ENCODE results near the gene TRAF7.

Gene TRAF7

DNA sequence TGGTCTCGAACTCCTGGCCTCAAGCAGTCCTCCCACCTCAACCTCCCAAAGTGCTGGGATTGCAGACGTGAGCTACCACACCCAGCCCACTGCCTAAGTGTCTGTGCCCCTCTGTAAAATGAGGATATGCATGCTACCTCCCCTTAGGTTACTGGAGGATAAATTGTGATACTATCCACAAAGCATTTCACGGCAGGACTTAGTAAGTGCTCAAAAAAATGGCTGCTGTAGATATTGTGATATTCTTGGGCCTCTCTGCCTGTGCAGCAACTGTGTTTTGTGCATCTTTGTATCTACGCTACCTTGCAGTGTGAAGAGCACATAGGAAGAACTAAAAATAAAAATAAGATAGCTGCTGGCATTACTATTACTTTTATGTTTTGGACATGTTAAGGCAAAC lies 42.7 kb downstream of the TRAF7 start:
- Histone ChIP-seq H3K9me3 (ENCODE audit: insufficient read depth, low read length, severe bottlenecking) (no peaks in the 10 kb centered on the region), H3K36me3 (ENCODE audit: insufficient read depth, low read length) (no peaks in the 10 kb centered on the region), H3K27me3 (ENCODE audit: insufficient read depth, low read length, poor library complexity) (peaks cover 49% of the 10 kb centered on the region), H3K4me2 (ENCODE audit: insufficient read depth, low read length) (no peak overlapping the region), H3K4me3 (ENCODE audit: low read depth in 1 of 2, low read length in 2 of 2) (no peak overlapping the region), H3K79me2 (ENCODE audit: insufficient read depth, low read length) (no peaks in the 10 kb centered on the region), H3K9ac (ENCODE audit: low read depth, low read length) (no peak overlapping the region), H4K20me1 (ENCODE audit: insufficient read depth, low read length) (peaks cover 15% of the 10 kb centered on the region), H3K27ac (ENCODE audit: low read length) (no peak overlapping the region), H2AFZ (ENCODE audit: low read depth, low read length) (no peak overlapping the region), H3K4me1 (ENCODE audit: insufficient read depth, low read length) (peaks cover 12% of the 10 kb centered on the region)
- ATAC-seq (ENCODE audit: insufficient read depth, low read depth): no peak
- no peak for TF ChIP-seq EZH2 (IDR thresholded peaks at IDR 0.05; ENCODE audit: borderline replicate concordance, low read depth, low read length, severe bottlenecking)
- TF ChIP-seq CTCF (IDR thresholded peaks at IDR 0.05; ENCODE audit: borderline replicate concordance, extremely low read depth, low read length, poor library complexity, severe bottlenecking): no peak
- DNase-seq: no peak

DNA sequence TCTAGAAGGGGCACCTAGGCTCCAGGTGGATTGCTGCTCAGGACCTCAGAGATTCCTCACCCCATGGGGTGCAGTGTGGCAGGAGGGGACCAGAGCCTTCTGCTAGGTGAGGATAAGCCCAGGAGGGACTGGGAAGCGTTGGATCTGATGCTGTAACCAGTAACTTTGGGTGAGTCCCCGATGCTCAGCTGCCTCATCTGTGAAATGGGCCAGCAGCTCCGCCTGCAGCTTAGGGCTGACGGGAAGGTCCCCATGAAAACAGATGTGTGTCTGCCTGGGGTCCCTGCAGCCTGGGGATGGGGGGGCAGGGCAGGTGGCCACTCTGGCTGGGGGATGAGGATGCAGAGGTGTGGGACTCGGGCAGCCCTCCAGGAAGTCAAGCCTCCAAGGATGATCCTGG lies 43.5 kb downstream of the TRAF7 start:
- H3K4me1 ChIP-seq (ENCODE audit: insufficient read depth, low read length): peaks cover 12% of the 10 kb centered on the region
- H2AFZ ChIP-seq (ENCODE audit: low read depth, low read length): no peak overlapping the region
- no peak for TF ChIP-seq EZH2 (IDR thresholded peaks at IDR 0.05; ENCODE audit: borderline replicate concordance, low read depth, low read length, severe bottlenecking)
- no peak for TF ChIP-seq CTCF (IDR thresholded peaks at IDR 0.05; ENCODE audit: borderline replicate concordance, extremely low read depth, low read length, poor library complexity, severe bottlenecking)
- peaks cover 44% of the 10 kb centered on the region for H3K27me3 ChIP-seq (ENCODE audit: insufficient read depth, low read length, poor library complexity)
- H3K36me3 ChIP-seq (ENCODE audit: insufficient read depth, low read length): no peaks in the 10 kb centered on the region
- H3K4me3 ChIP-seq (ENCODE audit: low read depth in 1 of 2, low read length in 2 of 2): no peak overlapping the region
- peaks cover 11% of the 10 kb centered on the region for H4K20me1 ChIP-seq (ENCODE audit: insufficient read depth, low read length)
- DNase-seq (no peak), ATAC-seq (ENCODE audit: insufficient read depth, low read depth) (no peak)
- no peak overlapping the region for H3K4me2 ChIP-seq (ENCODE audit: insufficient read depth, low read length)
- no peaks in the 10 kb centered on the region for H3K79me2 ChIP-seq (ENCODE audit: insufficient read depth, low read length)
- no peaks in the 10 kb centered on the region for H3K9me3 ChIP-seq (ENCODE audit: insufficient read depth, low read length, severe bottlenecking)
- H3K27ac ChIP-seq (ENCODE audit: low read length): no peak overlapping the region
- no peak overlapping the region for H3K9ac ChIP-seq (ENCODE audit: low read depth, low read length)

DNA sequence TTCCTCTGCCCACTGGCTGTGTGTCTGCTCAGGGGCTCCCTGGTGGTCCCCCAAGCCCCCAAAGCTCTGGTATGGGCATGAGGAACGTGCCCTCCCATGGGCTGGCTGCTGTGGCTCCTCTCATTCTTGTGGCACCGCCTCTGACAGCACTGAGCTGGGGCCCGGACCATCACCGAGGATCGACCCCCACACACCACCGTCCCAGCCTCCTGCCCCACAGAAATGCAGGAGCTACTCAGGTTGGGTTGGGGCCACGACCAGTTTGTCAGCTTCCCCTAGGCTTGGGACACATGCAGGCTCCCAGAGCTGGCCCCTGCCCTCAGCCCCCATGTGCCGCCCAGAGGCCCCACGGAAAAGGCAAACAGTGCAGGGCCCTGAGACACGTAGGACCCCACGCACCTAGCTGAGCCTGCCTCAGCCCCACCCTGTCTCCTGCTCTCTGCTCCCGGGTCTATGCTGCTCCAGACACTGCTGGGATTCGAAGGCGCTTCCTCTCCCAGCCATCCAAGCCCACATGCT lies 44.1 kb downstream of the TRAF7 start:
- no peak overlapping the region for H3K4me3 ChIP-seq (ENCODE audit: low read depth in 1 of 2, low read length in 2 of 2)
- H3K4me1 ChIP-seq (ENCODE audit: insufficient read depth, low read length): peaks cover 18% of the 10 kb centered on the region
- 0 out of 2 replicates have a peak, but pooled peaks cover 2% of the 10 kb centered on the region for H3K79me2 ChIP-seq (ENCODE audit: insufficient read depth, low read length)
- peaks cover 39% of the 10 kb centered on the region for H3K27me3 ChIP-seq (ENCODE audit: insufficient read depth, low read length, poor library complexity)
- no peak for DNase-seq
- TF ChIP-seq EZH2 (IDR thresholded peaks at IDR 0.05; ENCODE audit: borderline replicate concordance, low read depth, low read length, severe bottlenecking) (no peak), CTCF (IDR thresholded peaks at IDR 0.05; ENCODE audit: borderline replicate concordance, extremely low read depth, low read length, poor library complexity, severe bottlenecking) (no peak)
- no peak for ATAC-seq (ENCODE audit: insufficient read depth, low read depth)
- H3K27ac ChIP-seq (ENCODE audit: low read length): no peak overlapping the region
- H3K36me3 ChIP-seq (ENCODE audit: insufficient read depth, low read length): no peaks in the 10 kb centered on the region
- H3K4me2 ChIP-seq (ENCODE audit: insufficient read depth, low read length): no peak overlapping the region
- peaks cover 10% of the 10 kb centered on the region for H4K20me1 ChIP-seq (ENCODE audit: insufficient read depth, low read length)
- H3K9ac ChIP-seq (ENCODE audit: low read depth, low read length): no peak overlapping the region
- H2AFZ ChIP-seq (ENCODE audit: low read depth, low read length): no peak overlapping the region
- no peaks in the 10 kb centered on the region for H3K9me3 ChIP-seq (ENCODE audit: insufficient read depth, low read length, severe bottlenecking)

- Histone ChIP-seq H4K20me1 (ENCODE audit: insufficient read depth, low read length) (peaks cover 4% of the 10 kb centered on the region), H3K4me1 (ENCODE audit: insufficient read depth, low read length) (peaks cover 18% of the 10 kb centered on the region)
- no peak for ATAC-seq (ENCODE audit: insufficient read depth, low read depth)
These were observed 44.7 kb downstream of the TRAF7 start for GRCh38 chr16:2200313-2200712.

More at GRCh38 chr16:2200313-2200712, 44.7 kb downstream of the TRAF7 start:
- TF ChIP-seq CTCF (IDR thresholded peaks at IDR 0.05; ENCODE audit: borderline replicate concordance, extremely low read depth, low read length, poor library complexity, severe bottlenecking): no peak
- no peak for TF ChIP-seq EZH2 (IDR thresholded peaks at IDR 0.05; ENCODE audit: borderline replicate concordance, low read depth, low read length, severe bottlenecking)
- no peak for DNase-seq
- Histone ChIP-seq H3K36me3 (ENCODE audit: insufficient read depth, low read length) (no peaks in the 10 kb centered on the region), H3K27ac (ENCODE audit: low read length) (no peak overlapping the region), H3K9me3 (ENCODE audit: insufficient read depth, low read length, severe bottlenecking) (no peaks in the 10 kb centered on the region), H3K79me2 (ENCODE audit: insufficient read depth, low read length) (0 out of 2 replicates have a peak, but pooled peaks cover 3% of the 10 kb centered on the region), H3K4me2 (ENCODE audit: insufficient read depth, low read length) (no peak overlapping the region), H3K4me3 (ENCODE audit: low read depth in 1 of 2, low read length in 2 of 2) (no peak overlapping the region), H3K27me3 (ENCODE audit: insufficient read depth, low read length, poor library complexity) (peaks cover 32% of the 10 kb centered on the region), H3K9ac (ENCODE audit: low read depth, low read length) (no peak overlapping the region), H2AFZ (ENCODE audit: low read depth, low read length) (no peak overlapping the region)

Measured in DND-41 (cell line).